H1 (cell line): ENCODE measurements around the gene ZNF521. TPM values are rescaled to one million over a fixed set of nuclear protein-coding genes. Genes with fewer than 3 reads are reported as not detected.

Experiments
- CTCF ChIA-PET: fragments of 300-600 bp; sonication (Branson Sonifier 250); formaldehyde crosslinking; loops from one replicate; lab custom pipeline; 2021; ENCODE audit not compliant: partially characterized antibody; lab: Charles Lee
- POLR2A ChIA-PET: fragments of 300-600 bp; sonication (Branson Sonifier 250); formaldehyde crosslinking; loops from one replicate; lab custom pipeline; 2021; ENCODE audit warnings: inconsistent platforms; ENCODE audit not compliant: partially characterized antibody; lab: Charles Lee
- DNase-seq, 2 experiments: peaks; one replicate each; pipeline versions ENCODE4 v3.0.0 to v3.0.0-alpha.2; 2010 to 2022; ENCODE audit warnings: low spot score in 2 of 2, low read depth in 1 of 2, mixed read lengths in 1 of 2
- FAIRE-seq: peaks from 2 replicates; lab custom pipeline; 2011; peaks lifted over from hg19 to GRCh38; lab: Jason Lieb, UNC
- H2AFZ ChIP-seq: 2 replicates; pipeline ENCODE4 v1.8.1; 2012; ENCODE audit warnings: low read length, inconsistent platforms
- H2AK5ac ChIP-seq: 2 replicates; pipeline ENCODE4 v1.6.1; 2013; ENCODE audit warnings: low read depth, low read length
- H2BK120ac ChIP-seq: replicated peaks from 2 replicates; pipeline ENCODE3; 2013; ENCODE audit warnings: low read depth, low read length, inconsistent platforms
- H2BK12ac ChIP-seq: 2 replicates; pipeline ENCODE4 v1.6.1; 2013; ENCODE audit warnings: low read depth, low read length
- H2BK15ac ChIP-seq: 2 replicates; pipeline ENCODE4 v1.6.1; 2013; ENCODE audit warnings: low read length
- H2BK20ac ChIP-seq: 2 replicates; pipeline ENCODE4 v1.6.1; 2013; ENCODE audit warnings: low read length
- H2BK5ac ChIP-seq: 2 replicates; pipeline ENCODE4 v1.6.1; 2013; ENCODE audit warnings: low read depth, low read length
- H3K14ac ChIP-seq: 2 replicates; pipeline ENCODE4 v1.6.1; 2013; ENCODE audit warnings: inconsistent platforms; ENCODE audit not compliant: insufficient read length
- H3K18ac ChIP-seq: 2 replicates; pipeline ENCODE4 v1.6.1; 2013; ENCODE audit warnings: low read length; ENCODE audit errors: extremely low read depth
- H3K23ac ChIP-seq: 2 replicates; pipeline ENCODE4 v1.6.1; 2013; ENCODE audit warnings: inconsistent platforms; ENCODE audit not compliant: insufficient read length
- H3K23me2 ChIP-seq: 2 replicates; pipeline ENCODE4 v1.6.1; 2013; ENCODE audit warnings: low read depth, low read length
- H3K27ac ChIP-seq: 2 replicates; pipeline ENCODE4 v1.6.1; 2011; ENCODE audit warnings: low read depth, low read length, inconsistent platforms
- H3K27me3 ChIP-seq, 4 experiments: replicated peaks in 1 of 4; 1 replicate in 1 of 4; 2 replicates in 3 of 4; pipeline versions ENCODE4 v1.6.1 to v1.8.1; 2011 to 2013; ENCODE audit warnings: low read length in 3 of 4, mild to moderate bottlenecking in 3 of 4, inconsistent platforms in 2 of 4, mixed read lengths in 2 of 4, moderate library complexity in 1 of 4; ENCODE audit not compliant: control insufficient read depth in 3 of 4, insufficient read depth in 3 of 4; ENCODE audit errors: extremely low read depth in 1 of 4
- H3K36me3 ChIP-seq, 4 experiments: 2 replicates each; pipeline versions ENCODE4 v1.6.1 to v1.8.1; 2011 to 2013; ENCODE audit warnings: mild to moderate bottlenecking in 4 of 4, low read length in 3 of 4, moderate library complexity in 2 of 4, control low read depth in 1 of 4, inconsistent platforms in 1 of 4; ENCODE audit not compliant: insufficient read depth in 4 of 4, control insufficient read depth in 2 of 4
- H3K4ac ChIP-seq: replicated peaks from 2 replicates; pipeline ENCODE3; 2013; ENCODE audit warnings: low read length, low read depth, mixed read lengths, inconsistent platforms; ENCODE audit not compliant: insufficient read length
- H3K4me1 ChIP-seq, 4 experiments: replicated peaks in 1 of 4; 1 replicate in 1 of 4; 2 replicates in 3 of 4; pipeline versions ENCODE4 v1.6.1 to v1.8.1; 2011 to 2013; ENCODE audit warnings: low read length in 3 of 4, inconsistent platforms in 2 of 4, mixed read lengths in 1 of 4; ENCODE audit not compliant: insufficient read depth in 4 of 4, control insufficient read depth in 3 of 4
- H3K4me2 ChIP-seq, 2 experiments: 2 replicates each; pipeline versions ENCODE4 v1.6.1 to v1.8.1; 2011 to 2013; ENCODE audit warnings: low read depth in 2 of 2, low read length in 2 of 2, control low read depth in 1 of 2, inconsistent platforms in 1 of 2, mild to moderate bottlenecking in 1 of 2; ENCODE audit not compliant: insufficient read depth in 1 of 2
- H3K4me3 ChIP-seq, 4 experiments: fragments of 200-600, 300-600 bp in 1 of 4; sonication (generic), shearing (Covaris generic), sonication (Bioruptor Twin) in 1 of 4; 2 replicates each; pipeline versions ENCODE4 v1.5.1 to v1.8.1; 2011 to 2016; ENCODE audit warnings: low read length in 4 of 4, low read depth in 3 of 4, control low read depth in 2 of 4, inconsistent platforms in 2 of 4, mild to moderate bottlenecking in 2 of 4, mixed read lengths in 1 of 4, moderate library complexity in 1 of 4; ENCODE audit not compliant: insufficient read depth in 2 of 4; ENCODE audit errors: extremely low read depth in 1 of 4
- H3K56ac ChIP-seq: replicated peaks from 2 replicates; pipeline ENCODE3; 2013; ENCODE audit warnings: low read depth, mild to moderate bottlenecking, mixed read lengths, low read length, inconsistent platforms; ENCODE audit not compliant: insufficient read length
- H3K79me1 ChIP-seq: 2 replicates; pipeline ENCODE4 v1.6.1; 2013; ENCODE audit warnings: low read depth, low read length, control low read depth
- H3K79me2 ChIP-seq, 2 experiments: 2 replicates each; pipeline versions ENCODE4 v1.6.1 to v1.8.1; 2012 to 2013; ENCODE audit warnings: low read length in 2 of 2, mild to moderate bottlenecking in 2 of 2, inconsistent platforms in 1 of 2; ENCODE audit not compliant: insufficient read depth in 2 of 2, control insufficient read depth in 1 of 2
- H3K9ac ChIP-seq, 4 experiments: replicated peaks in 1 of 4; 1 replicate in 1 of 4; 2 replicates in 3 of 4; pipeline versions ENCODE4 v1.6.1 to v1.8.1; 2011 to 2013; ENCODE audit warnings: low read depth in 3 of 4, low read length in 3 of 4, control low read depth in 2 of 4, mild to moderate bottlenecking in 2 of 4, moderate library complexity in 2 of 4, inconsistent platforms in 1 of 4; ENCODE audit errors: extremely low read depth in 1 of 4
- H3K9me3 ChIP-seq, 2 experiments: 2 replicates each; pipeline versions ENCODE4 v1.6.1 to v1.8.1; 2012 to 2013; ENCODE audit warnings: mild to moderate bottlenecking in 2 of 2, moderate library complexity in 2 of 2, control low read depth in 1 of 2, inconsistent platforms in 1 of 2, low read depth in 1 of 2, low read length in 1 of 2, mixed read lengths in 1 of 2; ENCODE audit not compliant: insufficient read depth in 2 of 2
- H4K20me1 ChIP-seq, 2 experiments: replicated peaks in 1 of 2; 2 replicates each; pipeline versions ENCODE3 to v1.8.1; 2011 to 2013; ENCODE audit warnings: inconsistent platforms in 2 of 2, low read length in 2 of 2, mild to moderate bottlenecking in 1 of 2; ENCODE audit not compliant: insufficient read depth in 2 of 2, control insufficient read depth in 1 of 2
- H4K5ac ChIP-seq: 2 replicates; pipeline ENCODE4 v1.6.1; 2013; ENCODE audit warnings: low read length, low read depth, mixed read lengths, inconsistent platforms; ENCODE audit not compliant: insufficient read length
- H4K8ac ChIP-seq: 2 replicates; pipeline ENCODE4 v1.8.0; 2013; ENCODE audit warnings: mild to moderate bottlenecking, moderate library complexity, low read length, inconsistent platforms; ENCODE audit not compliant: insufficient read depth; ENCODE audit errors: extremely low read depth
- H4K91ac ChIP-seq: replicated peaks from 2 replicates; pipeline ENCODE3; 2013; ENCODE audit warnings: low read length, mixed read lengths, inconsistent platforms; ENCODE audit not compliant: insufficient read length
- CHD2 ChIP-seq: IDR thresholded peaks from 2 replicates; pipeline ENCODE4 v1.6.1; 2012; ENCODE audit warnings: low read length, improper control_type of control experiment
- GTF2F1 ChIP-seq: IDR thresholded peaks from 2 replicates; pipeline ENCODE4 v1.6.1; 2012; ENCODE audit warnings: low read depth, low read length, improper control_type of control experiment, borderline replicate concordance
- RXRA ChIP-seq: IDR thresholded peaks from 2 replicates; pipeline ENCODE4 v1.6.1; 2011; ENCODE audit warnings: low read depth, mild to moderate bottlenecking, low read length, moderate library complexity; ENCODE audit not compliant: insufficient read depth
- SP4 ChIP-seq: IDR thresholded peaks from 2 replicates; pipeline ENCODE4 v1.6.1; 2012; ENCODE audit warnings: low read length, inconsistent platforms
- TCF12 ChIP-seq: IDR thresholded peaks from 2 replicates; pipeline ENCODE4 v1.6.1; 2011; ENCODE audit warnings: low read depth, mild to moderate bottlenecking, low read length
- WGBS, 2 experiments: shearing (Covaris generic) in 1 of 2; methylation state at CpG; one replicate each; pipeline versions ENCODE4 v1.1.6 to v1.1.7; 2013 to 2015; ENCODE audit warnings: low lambda C conversion rate in 2 of 2, mixed read lengths in 2 of 2, inconsistent platforms in 1 of 2, low coverage in 1 of 2, missing lambda C conversion rate in 1 of 2; ENCODE audit not compliant: insufficient replicate concordance in 2 of 2, insufficient coverage in 1 of 2, insufficient read length in 1 of 2; ENCODE audit errors: extremely low coverage in 1 of 2, missing lambda C conversion rate in 1 of 2; 5-methylcytosine and 5-hydroxymethylcytosine counted together
- polyA plus RNA-seq, 7 experiments: library from polyadenylated mRNA; depleted of rRNA in 3 of 7; stranded (reverse) in 5 of 7; unstranded in 2 of 7; fragments of >200 nt in 5 of 7; fragments of 200-250 nt in 2 of 7; gene quantifications; 1 replicate in 5 of 7; 2 replicates in 1 of 7; 4 replicates in 1 of 7; pipeline versions ENCODE4 v1.2.1 to v1.2.3, GENCODE V29; 2011 to 2013; ENCODE audit warnings: missing spikeins in 2 of 7, mixed read lengths in 2 of 7
- total RNA-seq: library from RNA; stranded (reverse); fragmentation: NEBNext Ultra II Directional; extraction: Animal tissue kit (Norgen Biotek cat#: 25700); gene quantifications from 2 replicates; pipeline ENCODE4 v1.2.1, GENCODE V29; 2021
- TF ChIP-seq, protein P1 (sequence below): IDR thresholded peaks from 2 replicates; pipeline ENCODE4 v1.6.1; 2012; ENCODE audit warnings: inconsistent platforms
- TF ChIP-seq, protein P2 (sequence below): IDR thresholded peaks from 2 replicates; pipeline ENCODE4 v1.6.1; 2012; ENCODE audit warnings: low read length, inconsistent platforms
- TF ChIP-seq, protein P3 (sequence below): IDR thresholded peaks from 2 replicates; pipeline ENCODE4 v1.6.1; 2011; ENCODE audit warnings: low read length, improper control_type of control experiment

Gene ZNF521
- total and polyA plus RNA-seq, 2 of the 8 experiments (the other 6 are each of a cell fraction or from before 2014, with no cell fraction given): 9.5 to 15.8 TPM

DNA sequence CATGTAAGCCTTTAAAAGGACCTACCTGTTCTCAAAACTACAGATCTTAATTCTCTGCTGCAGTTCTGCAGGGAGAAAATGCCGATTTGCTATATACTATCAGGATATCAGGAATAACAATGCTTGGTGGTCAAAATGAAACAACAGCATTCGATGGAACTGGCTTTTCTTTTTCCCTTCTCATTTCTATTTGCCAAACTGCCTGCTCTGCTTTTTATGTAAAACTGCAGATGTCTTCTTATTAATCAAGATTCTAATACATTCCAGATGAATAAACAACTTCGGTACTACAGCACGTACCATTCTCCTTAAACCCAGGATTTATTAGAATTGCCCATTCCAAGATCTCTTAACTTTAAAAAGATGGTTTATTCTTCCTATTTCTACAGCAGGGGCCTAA, 100.9 kb downstream of the ZNF521 start:
- Histone ChIP-seq H3K79me2 (no peaks in the 10 kb centered on the region), H2BK20ac (no peak overlapping the region), H3K4me2 (no peak overlapping the region), H3K4ac (no peak overlapping the region), H2BK15ac (no peak overlapping the region), H3K23me2 (no peaks in the 10 kb centered on the region), H4K8ac (no peak overlapping the region), H3K9ac (no peak overlapping the region), H3K4me3 (no peak overlapping the region), H3K27ac (no peak overlapping the region), H3K14ac (no peak overlapping the region), H3K18ac (no peak overlapping the region), H3K56ac (no peak overlapping the region), H4K20me1 (peaks cover 0 to 4% of the 10 kb centered on the region in 2 experiments), H3K79me1 (no peaks in the 10 kb centered on the region), H4K91ac (no peak overlapping the region), H2BK5ac (no peak overlapping the region), H4K5ac (no peak overlapping the region), H3K36me3 (no peaks in the 10 kb centered on the region), H3K9me3 (no peaks in the 10 kb centered on the region), H2BK12ac (no peak overlapping the region), H3K23ac (no peak overlapping the region), H2AFZ (no peak overlapping the region), H2AK5ac (no peak overlapping the region), H3K27me3 (no peaks in the 10 kb centered on the region), H3K4me1 (no peaks in the 10 kb centered on the region), H2BK120ac (no peak overlapping the region)
- 86% methylated on average over 4 of the region's 4 CpGs; no CpG with 5 or more reads in 1 of the 2 experiments for WGBS, 2 experiments
- FAIRE-seq: no peak
- CTCF ChIA-PET: no interaction called here
- POLR2A ChIA-PET: no interaction called here
- DNase-seq: no peak
- TF ChIP-seq TCF12 (no peak), GTF2F1 (no peak), SP4 (no peak), CHD2 (no peak), RXRA (no peak)
- TF ChIP-seq, protein P1, sequence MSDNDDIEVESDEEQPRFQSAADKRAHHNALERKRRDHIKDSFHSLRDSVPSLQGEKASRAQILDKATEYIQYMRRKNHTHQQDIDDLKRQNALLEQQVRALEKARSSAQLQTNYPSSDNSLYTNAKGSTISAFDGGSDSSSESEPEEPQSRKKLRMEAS: no peak
- TF ChIP-seq, protein P2, sequence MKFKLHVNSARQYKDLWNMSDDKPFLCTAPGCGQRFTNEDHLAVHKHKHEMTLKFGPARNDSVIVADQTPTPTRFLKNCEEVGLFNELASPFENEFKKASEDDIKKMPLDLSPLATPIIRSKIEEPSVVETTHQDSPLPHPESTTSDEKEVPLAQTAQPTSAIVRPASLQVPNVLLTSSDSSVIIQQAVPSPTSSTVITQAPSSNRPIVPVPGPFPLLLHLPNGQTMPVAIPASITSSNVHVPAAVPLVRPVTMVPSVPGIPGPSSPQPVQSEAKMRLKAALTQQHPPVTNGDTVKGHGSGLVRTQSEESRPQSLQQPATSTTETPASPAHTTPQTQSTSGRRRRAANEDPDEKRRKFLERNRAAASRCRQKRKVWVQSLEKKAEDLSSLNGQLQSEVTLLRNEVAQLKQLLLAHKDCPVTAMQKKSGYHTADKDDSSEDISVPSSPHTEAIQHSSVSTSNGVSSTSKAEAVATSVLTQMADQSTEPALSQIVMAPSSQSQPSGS: no peak
- TF ChIP-seq, protein P3, sequence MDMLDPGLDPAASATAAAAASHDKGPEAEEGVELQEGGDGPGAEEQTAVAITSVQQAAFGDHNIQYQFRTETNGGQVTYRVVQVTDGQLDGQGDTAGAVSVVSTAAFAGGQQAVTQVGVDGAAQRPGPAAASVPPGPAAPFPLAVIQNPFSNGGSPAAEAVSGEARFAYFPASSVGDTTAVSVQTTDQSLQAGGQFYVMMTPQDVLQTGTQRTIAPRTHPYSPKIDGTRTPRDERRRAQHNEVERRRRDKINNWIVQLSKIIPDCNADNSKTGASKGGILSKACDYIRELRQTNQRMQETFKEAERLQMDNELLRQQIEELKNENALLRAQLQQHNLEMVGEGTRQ: no peak
